GM23338 (cell line): Measurements from ENCODE around the gene ORM1. TPM values are rescaled to one million over a fixed set of nuclear protein-coding genes. Genes with fewer than 3 reads are reported as not detected.

ENCODE experiments used
- CREB1 ChIP-seq: fragments of 250-450 bp; sonication (Bioruptor Pico); IDR thresholded peaks from 2 replicates; pipeline ENCODE4 v1.5.0; 2020; ENCODE audit warnings: low read depth, mild to moderate bottlenecking, moderate library complexity
- EZH2 ChIP-seq: fragments of 200-600 bp; sonication (generic); IDR thresholded peaks from one replicate; pipeline ENCODE4 v1.8.0; 2017; ENCODE audit warnings: antibody characterized with exemption, mild to moderate bottlenecking, low read depth; ENCODE audit not compliant: unreplicated experiment
- STAT1 ChIP-seq: IDR thresholded peaks from one replicate; pipeline ENCODE4 v1.6.1; 2016; ENCODE audit warnings: antibody characterized with exemption; ENCODE audit not compliant: unreplicated experiment
- ZNF114 ChIP-seq: fragments of 250-450 bp; sonication (Bioruptor Pico); IDR thresholded peaks from 2 replicates; pipeline ENCODE4 v1.5.0; 2020; ENCODE audit warnings: mild to moderate bottlenecking, moderate library complexity
- ZNF331 ChIP-seq: fragments of 250-450 bp; sonication (Bioruptor Pico); IDR thresholded peaks from 2 replicates; pipeline ENCODE4 v1.5.0; 2020; ENCODE audit warnings: low read depth, mild to moderate bottlenecking, moderate library complexity
- polyA plus RNA-seq: library from polyadenylated mRNA; unstranded; fragments of >200 nt; fragmentation: Nextera tagmentation; extraction: Ambion mirVana; gene quantifications from 2 replicates; pipeline ENCODE4 v1.2.1, GENCODE V29; 2016
- total RNA-seq: library from RNA; depleted of rRNA; stranded (reverse); fragments of >200 nt; shearing (Covaris generic); gene quantifications from 2 replicates; pipeline ENCODE4 v1.2.3, GENCODE V29; 2014
- TF ChIP-seq, protein P1 (sequence below): fragments of 250-450 bp; sonication (Bioruptor Pico); IDR thresholded peaks from 2 replicates; pipeline ENCODE4 v1.5.0; 2020; ENCODE audit warnings: mild to moderate bottlenecking, moderate library complexity
- TF ChIP-seq, protein P2 (sequence below): IDR thresholded peaks from one replicate; pipeline ENCODE4 v1.6.1; 2018; ENCODE audit warnings: antibody characterized with exemption; ENCODE audit not compliant: unreplicated experiment

ORM1 gene
- total and polyA plus RNA-seq, 2 experiments from 2014 or later, result not detected

GRCh38 chr9:114308361-114308950 lies 14.4 kb upstream of the ORM1 start (continued):
- TF ChIP-seq, protein P1, sequence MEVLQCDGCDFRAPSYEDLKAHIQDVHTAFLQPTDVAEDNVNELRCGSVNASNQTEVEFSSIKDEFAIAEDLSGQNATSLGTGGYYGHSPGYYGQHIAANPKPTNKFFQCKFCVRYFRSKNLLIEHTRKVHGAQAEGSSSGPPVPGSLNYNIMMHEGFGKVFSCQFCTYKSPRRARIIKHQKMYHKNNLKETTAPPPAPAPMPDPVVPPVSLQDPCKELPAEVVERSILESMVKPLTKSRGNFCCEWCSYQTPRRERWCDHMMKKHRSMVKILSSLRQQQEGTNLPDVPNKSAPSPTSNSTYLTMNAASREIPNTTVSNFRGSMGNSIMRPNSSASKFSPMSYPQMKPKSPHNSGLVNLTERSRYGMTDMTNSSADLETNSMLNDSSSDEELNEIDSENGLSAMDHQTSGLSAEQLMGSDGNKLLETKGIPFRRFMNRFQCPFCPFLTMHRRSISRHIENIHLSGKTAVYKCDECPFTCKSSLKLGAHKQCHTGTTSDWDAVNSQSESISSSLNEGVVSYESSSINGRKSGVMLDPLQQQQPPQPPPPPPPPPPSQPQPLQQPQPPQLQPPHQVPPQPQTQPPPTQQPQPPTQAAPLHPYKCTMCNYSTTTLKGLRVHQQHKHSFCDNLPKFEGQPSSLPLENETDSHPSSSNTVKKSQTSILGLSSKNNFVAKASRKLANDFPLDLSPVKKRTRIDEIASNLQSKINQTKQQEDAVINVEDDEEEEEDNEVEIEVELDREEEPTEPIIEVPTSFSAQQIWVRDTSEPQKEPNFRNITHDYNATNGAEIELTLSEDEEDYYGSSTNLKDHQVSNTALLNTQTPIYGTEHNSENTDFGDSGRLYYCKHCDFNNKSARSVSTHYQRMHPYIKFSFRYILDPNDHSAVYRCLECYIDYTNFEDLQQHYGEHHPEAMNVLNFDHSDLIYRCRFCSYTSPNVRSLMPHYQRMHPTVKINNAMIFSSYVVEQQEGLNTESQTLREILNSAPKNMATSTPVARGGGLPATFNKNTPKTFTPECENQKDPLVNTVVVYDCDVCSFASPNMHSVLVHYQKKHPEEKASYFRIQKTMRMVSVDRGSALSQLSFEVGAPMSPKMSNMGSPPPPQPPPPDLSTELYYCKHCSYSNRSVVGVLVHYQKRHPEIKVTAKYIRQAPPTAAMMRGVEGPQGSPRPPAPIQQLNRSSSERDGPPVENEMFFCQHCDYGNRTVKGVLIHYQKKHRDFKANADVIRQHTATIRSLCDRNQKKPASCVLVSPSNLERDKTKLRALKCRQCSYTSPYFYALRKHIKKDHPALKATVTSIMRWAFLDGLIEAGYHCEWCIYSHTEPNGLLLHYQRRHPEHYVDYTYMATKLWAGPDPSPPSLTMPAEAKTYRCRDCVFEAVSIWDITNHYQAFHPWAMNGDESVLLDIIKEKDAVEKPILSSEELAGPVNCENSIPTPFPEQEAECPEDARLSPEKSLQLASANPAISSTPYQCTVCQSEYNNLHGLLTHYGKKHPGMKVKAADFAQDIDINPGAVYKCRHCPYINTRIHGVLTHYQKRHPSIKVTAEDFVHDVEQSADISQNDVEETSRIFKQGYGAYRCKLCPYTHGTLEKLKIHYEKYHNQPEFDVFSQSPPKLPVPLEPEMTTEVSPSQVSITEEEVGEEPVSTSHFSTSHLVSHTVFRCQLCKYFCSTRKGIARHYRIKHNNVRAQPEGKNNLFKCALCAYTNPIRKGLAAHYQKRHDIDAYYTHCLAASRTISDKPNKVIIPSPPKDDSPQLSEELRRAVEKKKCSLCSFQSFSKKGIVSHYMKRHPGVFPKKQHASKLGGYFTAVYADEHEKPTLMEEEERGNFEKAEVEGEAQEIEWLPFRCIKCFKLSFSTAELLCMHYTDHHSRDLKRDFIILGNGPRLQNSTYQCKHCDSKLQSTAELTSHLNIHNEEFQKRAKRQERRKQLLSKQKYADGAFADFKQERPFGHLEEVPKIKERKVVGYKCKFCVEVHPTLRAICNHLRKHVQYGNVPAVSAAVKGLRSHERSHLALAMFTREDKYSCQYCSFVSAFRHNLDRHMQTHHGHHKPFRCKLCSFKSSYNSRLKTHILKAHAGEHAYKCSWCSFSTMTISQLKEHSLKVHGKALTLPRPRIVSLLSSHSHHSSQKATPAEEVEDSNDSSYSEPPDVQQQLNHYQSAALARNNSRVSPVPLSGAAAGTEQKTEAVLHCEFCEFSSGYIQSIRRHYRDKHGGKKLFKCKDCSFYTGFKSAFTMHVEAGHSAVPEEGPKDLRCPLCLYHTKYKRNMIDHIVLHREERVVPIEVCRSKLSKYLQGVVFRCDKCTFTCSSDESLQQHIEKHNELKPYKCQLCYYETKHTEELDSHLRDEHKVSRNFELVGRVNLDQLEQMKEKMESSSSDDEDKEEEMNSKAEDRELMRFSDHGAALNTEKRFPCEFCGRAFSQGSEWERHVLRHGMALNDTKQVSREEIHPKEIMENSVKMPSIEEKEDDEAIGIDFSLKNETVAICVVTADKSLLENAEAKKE (CRISPR knock-in tag), result no peak
- TF ChIP-seq, protein P2, sequence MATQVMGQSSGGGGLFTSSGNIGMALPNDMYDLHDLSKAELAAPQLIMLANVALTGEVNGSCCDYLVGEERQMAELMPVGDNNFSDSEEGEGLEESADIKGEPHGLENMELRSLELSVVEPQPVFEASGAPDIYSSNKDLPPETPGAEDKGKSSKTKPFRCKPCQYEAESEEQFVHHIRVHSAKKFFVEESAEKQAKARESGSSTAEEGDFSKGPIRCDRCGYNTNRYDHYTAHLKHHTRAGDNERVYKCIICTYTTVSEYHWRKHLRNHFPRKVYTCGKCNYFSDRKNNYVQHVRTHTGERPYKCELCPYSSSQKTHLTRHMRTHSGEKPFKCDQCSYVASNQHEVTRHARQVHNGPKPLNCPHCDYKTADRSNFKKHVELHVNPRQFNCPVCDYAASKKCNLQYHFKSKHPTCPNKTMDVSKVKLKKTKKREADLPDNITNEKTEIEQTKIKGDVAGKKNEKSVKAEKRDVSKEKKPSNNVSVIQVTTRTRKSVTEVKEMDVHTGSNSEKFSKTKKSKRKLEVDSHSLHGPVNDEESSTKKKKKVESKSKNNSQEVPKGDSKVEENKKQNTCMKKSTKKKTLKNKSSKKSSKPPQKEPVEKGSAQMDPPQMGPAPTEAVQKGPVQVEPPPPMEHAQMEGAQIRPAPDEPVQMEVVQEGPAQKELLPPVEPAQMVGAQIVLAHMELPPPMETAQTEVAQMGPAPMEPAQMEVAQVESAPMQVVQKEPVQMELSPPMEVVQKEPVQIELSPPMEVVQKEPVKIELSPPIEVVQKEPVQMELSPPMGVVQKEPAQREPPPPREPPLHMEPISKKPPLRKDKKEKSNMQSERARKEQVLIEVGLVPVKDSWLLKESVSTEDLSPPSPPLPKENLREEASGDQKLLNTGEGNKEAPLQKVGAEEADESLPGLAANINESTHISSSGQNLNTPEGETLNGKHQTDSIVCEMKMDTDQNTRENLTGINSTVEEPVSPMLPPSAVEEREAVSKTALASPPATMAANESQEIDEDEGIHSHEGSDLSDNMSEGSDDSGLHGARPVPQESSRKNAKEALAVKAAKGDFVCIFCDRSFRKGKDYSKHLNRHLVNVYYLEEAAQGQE, result no peak
- TF ChIP-seq STAT1 (no peak), CREB1 (CRISPR knock-in tag) (no peak), ZNF331 (CRISPR knock-in tag) (no peak), EZH2 (no peak), ZNF114 (CRISPR knock-in tag) (no peak)
